PC-3 (cell line): Measurements from ENCODE around the gene CSN1S1. TPM values are rescaled to one million over a fixed set of nuclear protein-coding genes. Genes with fewer than 3 reads are reported as not detected.

Experiments used
- ATAC-seq: fragments of 200-7000 bp; cut with Tn5 transposase; 2 replicates; pipeline ENCODE4 v1.9.1; 2020; ENCODE audit warnings: mild to moderate bottlenecking, moderate library complexity
- BruUV-seq: library from RNA; stranded (reverse); fragments of 400-500 nt; replicated peaks from 2 replicates; lab custom pipeline; 2021; lab: Mats Ljungman, UMichigan
- CTCF ChIA-PET: fragments of 300-600 bp; sonication (Branson Sonifier 250); formaldehyde crosslinking; loops from one replicate; lab custom pipeline; 2022; ENCODE audit warnings: antibody characterized with exemption; lab: Charles Lee
- POLR2A ChIA-PET: fragments of 300-600 bp; sonication (Branson Sonifier 250); formaldehyde crosslinking; loops from one replicate; lab custom pipeline; 2022; ENCODE audit warnings: antibody characterized with exemption; ENCODE audit not compliant: unreplicated experiment; lab: Charles Lee
- DNase-seq: peaks from one replicate; pipeline ENCODE4 v3.0.0-alpha.2; 2015
- H2AFZ ChIP-seq: fragments of 300-600 bp; sonication (generic); 2 replicates; pipeline ENCODE4 v1.6.0; 2016; ENCODE audit warnings: antibody characterized with exemption, low read length
- H3F3A ChIP-seq: fragments of 300-600 bp; sonication (generic); one replicate; pipeline ENCODE4 v1.6.0; 2017; ENCODE audit warnings: antibody characterized with exemption, low read length, control low read depth, mild to moderate bottlenecking; ENCODE audit not compliant: unreplicated experiment
- H3K27ac ChIP-seq: fragments of 300-600 bp; sonication (generic); 2 replicates; pipeline ENCODE4 v1.5.1; 2016; ENCODE audit warnings: mild to moderate bottlenecking, low read length
- H3K27me3 ChIP-seq: fragments of 300-600 bp; sonication (generic); 2 replicates; pipeline ENCODE4 v1.6.1; 2016; ENCODE audit warnings: low read length, mixed read lengths
- H3K36me3 ChIP-seq: fragments of 300-600 bp; sonication (generic); 2 replicates; pipeline ENCODE4 v1.6.1; 2016; ENCODE audit warnings: low read depth, mixed run types, low read length, mixed read lengths
- H3K4me1 ChIP-seq: fragments of 300-600 bp; sonication (generic); 2 replicates; pipeline ENCODE4 v1.5.1; 2016; ENCODE audit warnings: low read length; ENCODE audit not compliant: insufficient read depth
- H3K4me2 ChIP-seq: fragments of 300-600 bp; sonication (generic); 2 replicates; pipeline ENCODE4 v1.6.0; 2016; ENCODE audit warnings: low read length
- H3K4me3 ChIP-seq: fragments of 300-600 bp; sonication (generic); 2 replicates; pipeline ENCODE4 v1.5.1; 2016; ENCODE audit warnings: mild to moderate bottlenecking, low read length, mixed read lengths
- H3K79me2 ChIP-seq: fragments of 300-600 bp; sonication (generic); 2 replicates; pipeline ENCODE4 v1.6.1; 2017; ENCODE audit warnings: low read length, mixed read lengths
- H3K9ac ChIP-seq: fragments of 300-600 bp; sonication (generic); 2 replicates; pipeline ENCODE4 v1.6.0; 2016; ENCODE audit warnings: mild to moderate bottlenecking, low read length
- H3K9me2 ChIP-seq: fragments of 300-600 bp; sonication (generic); replicated peaks from 2 replicates; pipeline ENCODE4 v1.6.1; 2016; ENCODE audit warnings: mixed run types, low read length, mixed read lengths
- H3K9me3 ChIP-seq: fragments of 300-600 bp; sonication (generic); 2 replicates; pipeline ENCODE4 v1.6.1; 2016; ENCODE audit warnings: low read length, mixed read lengths
- H4K20me1 ChIP-seq: fragments of 300-600 bp; sonication (generic); 2 replicates; pipeline ENCODE4 v1.6.1; 2016; ENCODE audit warnings: low read length, mixed read lengths
- CTCF ChIP-seq: fragments of 300-600 bp; sonication (generic); conservative IDR thresholded peaks from 2 replicates; pipeline ENCODE4 v1.5.1; 2017; ENCODE audit warnings: antibody characterized with exemption, low read depth, mild to moderate bottlenecking, low read length
- EZH2 ChIP-seq: fragments of 300-600 bp; sonication (generic); IDR thresholded peaks from one replicate; pipeline ENCODE4 v1.6.1; 2017; ENCODE audit warnings: antibody characterized with exemption, mild to moderate bottlenecking, low read length; ENCODE audit not compliant: unreplicated experiment
- EZH2phosphoT487 ChIP-seq: fragments of 300-600 bp; sonication (generic); IDR thresholded peaks from 2 replicates; pipeline ENCODE4 v1.6.1; 2018; ENCODE audit warnings: mild to moderate bottlenecking, antibody characterized with exemption, low read length, borderline replicate concordance
- intact Hi-C: fragments of 100-400 bp; cut with micrococcal nuclease; formaldehyde crosslinking; loops from 2 replicates; pipeline ENCODE4 v1.9.0; 2023
- total RNA-seq: library from RNA; depleted of rRNA; stranded (reverse); fragments of >200 nt; gene quantifications from 2 replicates; pipeline ENCODE4 v1.2.3, GENCODE V29; 2014

Gene CSN1S1
- total RNA-seq, 1 experiment from 2014 or later: not detected

DNA sequence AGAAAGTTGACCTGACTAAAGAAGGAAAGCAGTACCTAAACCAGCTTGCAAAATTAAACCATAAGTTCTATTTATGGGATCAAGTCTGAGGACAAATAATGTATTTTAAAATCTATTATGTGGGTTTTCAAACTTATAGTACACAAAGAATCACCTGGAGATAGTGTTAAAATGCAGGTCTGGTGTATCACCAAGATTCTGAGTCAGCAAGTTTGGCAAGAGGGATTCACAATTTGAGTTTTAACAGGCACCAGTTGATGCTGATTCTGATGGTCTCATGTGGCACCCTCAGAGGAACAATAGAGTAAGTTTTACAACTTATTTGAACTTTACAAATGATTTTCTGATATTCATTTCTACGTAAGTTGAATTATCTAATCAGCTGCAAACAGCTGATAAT, 55.8 kb downstream of the CSN1S1 start:
- ATAC-seq (no peak), DNase-seq (no peak)
- Histone ChIP-seq H3K27ac (no peak overlapping the region), H3K4me3 (no peak overlapping the region), H3K4me1 (peaks cover 4% of the 10 kb centered on the region; the same call in 1 of the 2 replicates), H3K36me3 (no peaks in the 10 kb centered on the region), H3F3A (no peaks in the 10 kb centered on the region), H3K4me2 (no peak overlapping the region), H2AFZ (no peak overlapping the region), H4K20me1 (no peaks in the 10 kb centered on the region), H3K79me2 (no peaks in the 10 kb centered on the region), H3K9ac (no peak overlapping the region), H3K9me2 (no peaks in the 10 kb centered on the region), H3K9me3 (no peaks in the 10 kb centered on the region), H3K27me3 (peaks cover 14% of the 10 kb centered on the region; the same call in 1 of the 2 replicates)
- ChIA-PET CTCF (no interaction called here), POLR2A (no interaction called here)
- TF ChIP-seq EZH2 (no peak), CTCF (no peak), EZH2phosphoT487 (no peak)
- intact Hi-C loops: no loop called here
- no TSS peak for BruUV-seq

DNA sequence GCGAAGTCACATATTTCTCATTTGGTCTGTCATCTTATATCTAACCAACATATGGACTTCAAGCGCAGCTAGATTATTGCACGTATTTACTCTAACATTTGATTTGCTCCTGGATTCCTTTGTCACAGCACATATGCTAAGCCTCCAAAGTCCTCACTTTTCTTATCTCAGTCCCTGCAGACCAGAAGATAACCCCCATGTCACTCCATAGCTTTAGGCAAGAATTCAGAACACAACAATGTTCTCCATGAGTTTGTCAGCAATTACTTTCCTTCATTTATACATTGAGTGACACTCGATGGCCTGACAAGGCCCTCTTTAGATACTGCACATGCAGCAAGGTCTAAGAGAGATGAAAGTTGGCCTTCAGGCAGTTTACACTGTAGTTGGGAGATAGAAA, 60.1 kb downstream of the CSN1S1 start:
- Histone ChIP-seq H2AFZ (no peak overlapping the region), H4K20me1 (no peaks in the 10 kb centered on the region), H3F3A (no peaks in the 10 kb centered on the region), H3K4me1 (no peaks in the 10 kb centered on the region), H3K36me3 (no peaks in the 10 kb centered on the region), H3K9me3 (no peaks in the 10 kb centered on the region), H3K4me2 (no peak overlapping the region), H3K9ac (no peak overlapping the region), H3K79me2 (no peaks in the 10 kb centered on the region), H3K4me3 (no peak overlapping the region), H3K9me2 (no peaks in the 10 kb centered on the region), H3K27me3 (peaks cover 15% of the 10 kb centered on the region; the same call in 1 of the 2 replicates), H3K27ac (no peak overlapping the region)
- BruUV-seq: no TSS peak
- ATAC-seq (no peak), DNase-seq (no peak)
- TF ChIP-seq EZH2phosphoT487: no peak
- no peak for TF ChIP-seq CTCF
- TF ChIP-seq EZH2: no peak
- ChIA-PET CTCF (no interaction called here), POLR2A (no interaction called here)
- intact Hi-C loops: no loop called here

GRCh38 chr4:69994782-69995181, 63.9 kb downstream of the CSN1S1 start:
- intact Hi-C loops: no loop called here
- TF ChIP-seq EZH2phosphoT487: no peak
- TF ChIP-seq EZH2: no peak
- DNase-seq (no peak), ATAC-seq (no peak)
- no peak overlapping the region for H3K9ac ChIP-seq
- H3F3A ChIP-seq: no peaks in the 10 kb centered on the region
- ChIA-PET POLR2A (no interaction called here), CTCF (no interaction called here)
- no peaks in the 10 kb centered on the region for H3K36me3 ChIP-seq
- H3K4me1 ChIP-seq: peaks cover 6% of the 10 kb centered on the region; the same call in 1 of the 2 replicates
- H3K9me2 ChIP-seq: no peaks in the 10 kb centered on the region
- no TSS peak for BruUV-seq
- H3K79me2 ChIP-seq: no peaks in the 10 kb centered on the region
- no peaks in the 10 kb centered on the region for H3K9me3 ChIP-seq
- no peak overlapping the region for H3K4me3 ChIP-seq
- H3K27ac ChIP-seq: no peak overlapping the region
- H3K27me3 ChIP-seq: peaks cover 10% of the 10 kb centered on the region; the same call in 1 of the 2 replicates
- no peak overlapping the region for H3K4me2 ChIP-seq
- no peaks in the 10 kb centered on the region for H4K20me1 ChIP-seq
- no peak overlapping the region for H2AFZ ChIP-seq
